Osteocyte (in vitro differentiated cells): Measurements from ENCODE around the gene EBP. TPM values are rescaled to one million over a fixed set of nuclear protein-coding genes. Genes with fewer than 3 reads are reported as not detected.

Source experiments
- DNase-seq: peaks from one replicate; pipeline ENCODE4 v3.0.0; 2021; ENCODE audit warnings: mixed read lengths; ENCODE audit not compliant: unreplicated experiment; ENCODE audit errors: extremely low spot score
- H3K27ac Mint-ChIP-seq: one replicate; pipeline ENCODE4 v1.8.0; 2021; ENCODE audit warnings: mild to moderate bottlenecking, mixed read lengths; ENCODE audit not compliant: unreplicated experiment
- H3K27me3 Mint-ChIP-seq: one replicate; pipeline ENCODE4 v1.8.0; 2021; ENCODE audit warnings: mixed read lengths; ENCODE audit not compliant: unreplicated experiment
- H3K36me3 Mint-ChIP-seq: one replicate; pipeline ENCODE4 v1.8.0; 2021; ENCODE audit warnings: mixed read lengths; ENCODE audit not compliant: unreplicated experiment
- H3K4me1 Mint-ChIP-seq: one replicate; pipeline ENCODE4 v1.8.0; 2021; ENCODE audit warnings: mixed read lengths; ENCODE audit not compliant: unreplicated experiment
- H3K4me3 Mint-ChIP-seq: one replicate; pipeline ENCODE4 v1.8.0; 2021; ENCODE audit warnings: mild to moderate bottlenecking, moderate library complexity, mixed read lengths; ENCODE audit not compliant: unreplicated experiment
- H3K9me3 Mint-ChIP-seq: one replicate; pipeline ENCODE4 v1.8.0; 2021; ENCODE audit warnings: mixed read lengths; ENCODE audit not compliant: unreplicated experiment
- total RNA-seq: library from RNA; stranded (reverse); gene quantifications from 2 replicates; pipeline ENCODE4 v1.2.1, GENCODE V29; 2021
- TF ChIP-seq, protein P1 (sequence below): fragments of 200-600 bp; sonication (generic); IDR thresholded peaks from 2 replicates; pipeline ENCODE4 v1.5.0; 2021; ENCODE audit warnings: antibody characterized with exemption, mild to moderate bottlenecking, moderate library complexity

The EBP gene
- total RNA-seq, 1 donor from 2014 or later: 42.5 TPM

- Mint-ChIP-seq H3K27me3 (no peaks in the 10 kb centered on the region), H3K4me1 (peaks cover 12% of the 10 kb centered on the region), H3K9me3 (no peaks in the 10 kb centered on the region), H3K36me3 (peaks cover 4% of the 10 kb centered on the region), H3K27ac (peak overlapping the region; percentile 34), H3K4me3 (peak overlapping the region; percentile 85)
- TF ChIP-seq, protein P1, sequence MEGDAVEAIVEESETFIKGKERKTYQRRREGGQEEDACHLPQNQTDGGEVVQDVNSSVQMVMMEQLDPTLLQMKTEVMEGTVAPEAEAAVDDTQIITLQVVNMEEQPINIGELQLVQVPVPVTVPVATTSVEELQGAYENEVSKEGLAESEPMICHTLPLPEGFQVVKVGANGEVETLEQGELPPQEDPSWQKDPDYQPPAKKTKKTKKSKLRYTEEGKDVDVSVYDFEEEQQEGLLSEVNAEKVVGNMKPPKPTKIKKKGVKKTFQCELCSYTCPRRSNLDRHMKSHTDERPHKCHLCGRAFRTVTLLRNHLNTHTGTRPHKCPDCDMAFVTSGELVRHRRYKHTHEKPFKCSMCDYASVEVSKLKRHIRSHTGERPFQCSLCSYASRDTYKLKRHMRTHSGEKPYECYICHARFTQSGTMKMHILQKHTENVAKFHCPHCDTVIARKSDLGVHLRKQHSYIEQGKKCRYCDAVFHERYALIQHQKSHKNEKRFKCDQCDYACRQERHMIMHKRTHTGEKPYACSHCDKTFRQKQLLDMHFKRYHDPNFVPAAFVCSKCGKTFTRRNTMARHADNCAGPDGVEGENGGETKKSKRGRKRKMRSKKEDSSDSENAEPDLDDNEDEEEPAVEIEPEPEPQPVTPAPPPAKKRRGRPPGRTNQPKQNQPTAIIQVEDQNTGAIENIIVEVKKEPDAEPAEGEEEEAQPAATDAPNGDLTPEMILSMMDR: no peak
- DNase-seq: no peak
Observed at GRCh38 chrX:48509245-48509590, 12.4 kb upstream of the EBP start.

- TF ChIP-seq, protein P1: no peak
- DNase-seq: no peak
- Mint-ChIP-seq H3K27me3 (no peaks in the 10 kb centered on the region), H3K9me3 (no peaks in the 10 kb centered on the region), H3K36me3 (peaks cover 4% of the 10 kb centered on the region), H3K4me1 (peaks cover 12% of the 10 kb centered on the region), H3K4me3 (peak overlapping the region; percentile 85), H3K27ac (no peak overlapping the region)
Observed at GRCh38 chrX:48509619-48510018, 12.0 kb upstream of the EBP start.

- H3K9me3 Mint-ChIP-seq: no peaks in the 10 kb centered on the region
- peaks cover 8% of the 10 kb centered on the region for H3K36me3 Mint-ChIP-seq
- H3K4me1 Mint-ChIP-seq: peaks cover 12% of the 10 kb centered on the region
- no peak overlapping the region for H3K27ac Mint-ChIP-seq
- no peak for DNase-seq
- H3K4me3 Mint-ChIP-seq: no peak overlapping the region
- TF ChIP-seq, protein P1: peak; percentile 51
- no peaks in the 10 kb centered on the region for H3K27me3 Mint-ChIP-seq
Observed at GRCh38 chrX:48511560-48511959, 10.0 kb upstream of the EBP start.

DNA sequence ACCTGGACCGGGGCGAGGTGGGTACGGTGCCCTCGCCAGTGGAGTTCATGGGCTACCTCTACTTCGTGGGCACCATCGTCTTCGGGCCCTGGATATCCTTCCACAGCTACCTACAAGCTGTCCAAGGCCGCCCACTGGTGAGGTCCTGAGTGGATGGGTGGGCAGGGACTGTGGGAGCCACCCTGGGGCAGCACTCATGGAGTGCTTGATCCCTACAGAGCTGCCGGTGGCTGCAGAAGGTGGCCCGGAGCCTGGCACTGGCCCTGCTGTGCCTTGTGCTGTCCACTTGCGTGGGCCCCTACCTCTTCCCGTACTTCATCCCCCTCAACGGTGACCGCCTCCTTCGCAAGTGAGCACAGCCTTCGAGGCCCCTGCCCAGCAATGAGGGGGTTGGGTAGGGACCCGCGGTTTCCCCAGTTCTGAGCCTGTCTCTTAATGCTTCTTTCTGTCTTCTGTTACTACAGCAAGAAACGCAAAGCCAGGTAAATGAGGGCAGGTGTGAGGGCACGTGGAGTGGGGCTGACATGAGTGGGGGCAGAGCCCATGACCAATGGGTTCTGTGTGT, 9.2 kb upstream of the EBP start:
- Mint-ChIP-seq H3K27ac (no peak overlapping the region), H3K27me3 (no peaks in the 10 kb centered on the region), H3K4me1 (peaks cover 12% of the 10 kb centered on the region), H3K4me3 (no peak overlapping the region), H3K36me3 (peaks cover 8% of the 10 kb centered on the region), H3K9me3 (no peaks in the 10 kb centered on the region)
- DNase-seq: no peak
- TF ChIP-seq, protein P1: no peak

DNA sequence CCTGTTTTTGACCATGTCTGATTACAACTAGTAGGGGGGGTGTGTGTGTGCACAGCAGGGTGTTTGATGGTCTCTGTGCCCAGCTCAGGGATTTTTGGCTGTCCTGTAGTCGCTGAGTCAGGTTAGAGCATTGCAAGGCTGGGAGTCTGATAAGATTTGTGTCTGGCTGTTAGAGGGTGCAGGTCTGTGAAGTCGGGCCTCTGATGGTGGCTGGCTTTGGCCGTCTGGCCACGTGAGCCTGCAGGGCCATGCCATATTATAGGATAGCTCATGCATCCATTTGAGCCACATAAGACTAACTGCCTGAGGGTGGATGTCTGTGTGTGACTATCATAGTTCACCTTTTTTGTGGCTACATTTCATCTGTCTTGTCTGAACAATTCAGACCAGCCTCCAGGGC, 7.9 kb upstream of the EBP start:
- no peaks in the 10 kb centered on the region for H3K9me3 Mint-ChIP-seq
- no peak for DNase-seq
- H3K27me3 Mint-ChIP-seq: no peaks in the 10 kb centered on the region
- no peak overlapping the region for H3K4me3 Mint-ChIP-seq
- H3K36me3 Mint-ChIP-seq: peaks cover 8% of the 10 kb centered on the region
- H3K4me1 Mint-ChIP-seq: peaks cover 8% of the 10 kb centered on the region
- H3K27ac Mint-ChIP-seq: no peak overlapping the region
- TF ChIP-seq, protein P1: no peak
